ENCODE measurements around the gene UBAC2.

- TF ChIP-seq CTCF (conservative IDR thresholded peaks at IDR 0.05; ENCODE audit: low read length) (no peak), EZH2phosphoT487 (IDR thresholded peaks at IDR 0.05; ENCODE audit: borderline replicate concordance, low read depth, low read length) (no peak)
Observed at GRCh38 chr13:99251921-99252320, 51.3 kb downstream of the UBAC2 start.

Measured in OCI-LY7 (cell line).